BLaER1 (cell line): ENCODE data around the gene NPAS2.

Experiments
- H3K27ac ChIP-seq: shearing (Covaris generic); formaldehyde crosslinking; 2 replicates; pipeline ENCODE4 v1.8.1; 2022
- H3K27me3 ChIP-seq: shearing (Covaris generic); formaldehyde crosslinking; 2 replicates; pipeline ENCODE4 v1.8.1; 2022
- H3K36me3 ChIP-seq: shearing (Covaris generic); formaldehyde crosslinking; 2 replicates; pipeline ENCODE4 v1.8.1; 2022
- H3K4me1 ChIP-seq: shearing (Covaris generic); formaldehyde crosslinking; 2 replicates; pipeline ENCODE4 v1.8.1; 2022
- H3K4me2 ChIP-seq: shearing (Covaris generic); formaldehyde crosslinking; 2 replicates; pipeline ENCODE4 v1.8.1; 2022
- H3K4me3 ChIP-seq: shearing (Covaris generic); formaldehyde crosslinking; 2 replicates; pipeline ENCODE4 v1.8.1; 2022
- H3K9ac ChIP-seq: shearing (Covaris generic); formaldehyde crosslinking; 2 replicates; pipeline ENCODE4 v1.8.1; 2022
- H3K9me3 ChIP-seq: shearing (Covaris generic); formaldehyde crosslinking; 2 replicates; pipeline ENCODE4 v1.8.1; 2022
- H4K20me1 ChIP-seq: shearing (Covaris generic); formaldehyde crosslinking; 2 replicates; pipeline ENCODE4 v1.8.1; 2022
- Cebpa-rat ChIP-seq: shearing (Covaris generic); IDR thresholded peaks from 2 replicates; pipeline ENCODE4 v1.8.1; 2022

The NPAS2 gene

GRCh38 chr2:100852999-100853908 lies 33.3 kb downstream of the NPAS2 start:
- TF ChIP-seq Cebpa-rat: no peak
- no peaks in the 10 kb centered on the region for H3K9me3 ChIP-seq
- H4K20me1 ChIP-seq: no peaks in the 10 kb centered on the region
- H3K4me2 ChIP-seq: no peak overlapping the region
- H3K4me3 ChIP-seq: no peak overlapping the region
- no peak overlapping the region for H3K27ac ChIP-seq
- no peaks in the 10 kb centered on the region for H3K36me3 ChIP-seq
- no peak overlapping the region for H3K9ac ChIP-seq
- H3K27me3 ChIP-seq: no peaks in the 10 kb centered on the region
- H3K4me1 ChIP-seq: no peaks in the 10 kb centered on the region

GRCh38 chr2:100853909-100854810 lies 34.2 kb downstream of the NPAS2 start:
- Histone ChIP-seq H3K36me3 (no peaks in the 10 kb centered on the region), H3K27ac (no peak overlapping the region), H3K4me3 (no peak overlapping the region), H3K27me3 (no peaks in the 10 kb centered on the region), H3K4me1 (no peaks in the 10 kb centered on the region), H3K4me2 (no peak overlapping the region), H3K9me3 (no peaks in the 10 kb centered on the region), H4K20me1 (no peaks in the 10 kb centered on the region), H3K9ac (no peak overlapping the region)
- TF ChIP-seq Cebpa-rat: no peak

- H3K4me1 ChIP-seq: no peaks in the 10 kb centered on the region
- no peak overlapping the region for H3K9ac ChIP-seq
- no peak overlapping the region for H3K27ac ChIP-seq
- no peaks in the 10 kb centered on the region for H4K20me1 ChIP-seq
- no peak for TF ChIP-seq Cebpa-rat
- no peaks in the 10 kb centered on the region for H3K27me3 ChIP-seq
- no peaks in the 10 kb centered on the region for H3K9me3 ChIP-seq
- H3K4me3 ChIP-seq: no peak overlapping the region
- H3K4me2 ChIP-seq: no peak overlapping the region
- H3K36me3 ChIP-seq: no peaks in the 10 kb centered on the region
These were observed 35.1 kb downstream of the NPAS2 start for GRCh38 chr2:100855084-100855483.

GRCh38 chr2:100855606-100856005 lies 35.7 kb downstream of the NPAS2 start:
- Histone ChIP-seq H3K27me3 (no peaks in the 10 kb centered on the region), H3K4me2 (no peak overlapping the region), H3K36me3 (no peaks in the 10 kb centered on the region), H3K4me3 (no peak overlapping the region), H3K9ac (no peak overlapping the region), H3K9me3 (no peaks in the 10 kb centered on the region), H4K20me1 (no peaks in the 10 kb centered on the region), H3K4me1 (no peaks in the 10 kb centered on the region), H3K27ac (no peak overlapping the region)
- no peak for TF ChIP-seq Cebpa-rat

GRCh38 chr2:100856732-100857131 lies 36.8 kb downstream of the NPAS2 start:
- Histone ChIP-seq H3K27me3 (no peaks in the 10 kb centered on the region), H3K4me2 (no peak overlapping the region), H3K9me3 (no peaks in the 10 kb centered on the region), H3K4me3 (no peak overlapping the region), H3K4me1 (no peaks in the 10 kb centered on the region), H3K9ac (no peak overlapping the region), H3K36me3 (no peaks in the 10 kb centered on the region), H4K20me1 (no peaks in the 10 kb centered on the region), H3K27ac (no peak overlapping the region)
- TF ChIP-seq Cebpa-rat: no peak

GRCh38 chr2:100857341-100857740 lies 37.4 kb downstream of the NPAS2 start:
- Histone ChIP-seq H3K4me1 (no peaks in the 10 kb centered on the region), H3K27me3 (no peaks in the 10 kb centered on the region), H4K20me1 (no peaks in the 10 kb centered on the region), H3K27ac (no peak overlapping the region), H3K9ac (no peak overlapping the region), H3K4me2 (no peak overlapping the region), H3K36me3 (no peaks in the 10 kb centered on the region), H3K9me3 (no peaks in the 10 kb centered on the region), H3K4me3 (no peak overlapping the region)
- no peak for TF ChIP-seq Cebpa-rat

GRCh38 chr2:100857915-100858314 lies 38.0 kb downstream of the NPAS2 start:
- no peaks in the 10 kb centered on the region for H3K4me1 ChIP-seq
- no peaks in the 10 kb centered on the region for H3K27me3 ChIP-seq
- no peak overlapping the region for H3K9ac ChIP-seq
- no peak overlapping the region for H3K4me3 ChIP-seq
- no peak for TF ChIP-seq Cebpa-rat
- no peaks in the 10 kb centered on the region for H3K9me3 ChIP-seq
- H3K27ac ChIP-seq: no peak overlapping the region
- H4K20me1 ChIP-seq: no peaks in the 10 kb centered on the region
- no peaks in the 10 kb centered on the region for H3K36me3 ChIP-seq
- H3K4me2 ChIP-seq: no peak overlapping the region

- H3K27ac ChIP-seq: no peak overlapping the region
- no peaks in the 10 kb centered on the region for H3K4me1 ChIP-seq
- H3K4me3 ChIP-seq: no peak overlapping the region
- no peak overlapping the region for H3K4me2 ChIP-seq
- no peaks in the 10 kb centered on the region for H3K9me3 ChIP-seq
- no peaks in the 10 kb centered on the region for H3K36me3 ChIP-seq
- H4K20me1 ChIP-seq: no peaks in the 10 kb centered on the region
- no peaks in the 10 kb centered on the region for H3K27me3 ChIP-seq
- TF ChIP-seq Cebpa-rat: no peak
- no peak overlapping the region for H3K9ac ChIP-seq
These were observed 40.0 kb downstream of the NPAS2 start for GRCh38 chr2:100859902-100860301.

GRCh38 chr2:100861340-100861739 lies 41.4 kb downstream of the NPAS2 start:
- no peak overlapping the region for H3K9ac ChIP-seq
- no peaks in the 10 kb centered on the region for H3K36me3 ChIP-seq
- H3K4me1 ChIP-seq: no peaks in the 10 kb centered on the region
- no peaks in the 10 kb centered on the region for H4K20me1 ChIP-seq
- no peaks in the 10 kb centered on the region; the same call in 1 of the 2 replicates for H3K9me3 ChIP-seq
- no peaks in the 10 kb centered on the region for H3K27me3 ChIP-seq
- no peak overlapping the region for H3K4me3 ChIP-seq
- H3K27ac ChIP-seq: no peak overlapping the region
- no peak for TF ChIP-seq Cebpa-rat
- no peak overlapping the region for H3K4me2 ChIP-seq

GRCh38 chr2:100862081-100862480 lies 42.1 kb downstream of the NPAS2 start:
- no peaks in the 10 kb centered on the region for H3K27me3 ChIP-seq
- no peaks in the 10 kb centered on the region for H3K36me3 ChIP-seq
- H3K4me1 ChIP-seq: no peaks in the 10 kb centered on the region
- no peak overlapping the region for H3K9ac ChIP-seq
- H3K9me3 ChIP-seq: peaks cover 6% of the 10 kb centered on the region
- no peak overlapping the region for H3K4me3 ChIP-seq
- no peak overlapping the region for H3K4me2 ChIP-seq
- TF ChIP-seq Cebpa-rat: no peak
- H4K20me1 ChIP-seq: no peaks in the 10 kb centered on the region
- H3K27ac ChIP-seq: no peak overlapping the region
